Hematopoietic multipotent progenitor cell treated with erythropoietin and hydrocortisone succinate and interleukin-3 and kit ligand, for 4 days (in vitro differentiated cells): ENCODE results near the gene RNU1-3.

Experiments used
- DNase-seq: peaks from one replicate; pipeline ENCODE4 v3.0.0-alpha.2; 2015

The RNU1-3 gene

DNA sequence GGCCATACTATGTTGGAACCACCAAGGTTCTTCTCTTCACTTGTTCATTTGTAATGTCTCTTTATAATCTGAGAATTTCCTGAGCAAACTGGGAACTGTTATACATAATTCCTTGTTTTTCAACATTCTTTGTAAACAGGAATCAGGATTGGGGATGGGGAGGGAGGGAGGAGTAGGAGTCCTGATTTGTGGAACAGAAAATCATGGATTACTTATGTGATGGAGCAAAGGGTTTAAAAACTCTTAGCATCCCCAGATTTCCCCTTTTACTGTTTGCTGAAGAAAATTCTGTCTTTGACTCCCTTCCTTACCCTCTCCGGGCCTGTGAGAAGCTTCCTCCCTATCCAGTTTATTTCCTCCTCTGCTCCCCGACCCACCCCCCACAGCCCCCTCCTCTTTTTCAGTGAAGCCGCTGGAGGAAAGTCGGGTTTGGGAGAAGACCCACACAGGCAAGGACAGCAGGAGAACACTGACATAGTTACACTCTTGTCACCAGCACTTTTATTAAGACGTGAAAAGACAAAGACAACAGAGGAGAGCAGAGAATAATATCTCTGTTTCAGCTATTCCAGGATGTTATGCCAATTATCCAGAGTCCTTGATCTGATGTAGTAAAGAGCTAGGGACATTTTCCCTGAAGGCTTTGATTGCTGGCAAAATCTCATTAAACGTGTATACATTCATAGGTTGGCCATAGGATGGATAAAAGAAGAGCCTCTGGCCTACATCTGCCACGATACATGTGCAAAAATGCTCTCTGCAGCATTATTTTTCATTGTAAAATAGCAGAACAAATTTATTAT is 48.8 kb downstream of the RNU1-3 start:
- DNase-seq = no peak

DNA sequence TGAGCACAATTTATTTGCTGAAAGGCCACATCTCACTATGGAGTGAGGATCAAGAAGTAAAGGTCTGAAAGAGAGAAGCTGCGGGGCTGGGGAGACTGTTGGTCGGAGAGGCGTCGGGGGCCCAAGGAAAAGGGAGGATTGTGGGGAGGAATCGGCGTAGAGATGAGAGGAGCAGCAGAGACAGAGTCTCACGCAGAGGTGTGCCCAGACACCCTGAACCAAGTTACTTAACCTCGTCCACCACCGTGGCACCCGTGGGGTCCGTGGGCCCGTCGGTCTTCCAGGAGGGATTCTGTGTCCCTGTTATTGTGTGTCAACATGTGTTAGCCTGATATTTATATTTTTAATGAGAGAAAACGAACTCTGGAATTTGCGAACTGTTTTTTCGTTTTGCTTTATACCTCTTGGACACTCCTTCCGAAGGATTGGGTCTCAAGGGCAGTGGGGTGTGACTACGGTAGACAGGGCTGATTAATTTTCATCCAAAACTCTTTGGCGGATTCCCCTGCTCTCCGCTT is 49.6 kb downstream of the RNU1-3 start:
- no peak for DNase-seq
